ENCODE data around the gene DMRTC2. TPM values are rescaled to one million over a fixed set of nuclear protein-coding genes. Genes with fewer than 3 reads are reported as not detected.

The DMRTC2 gene
- polyA plus RNA-seq, 1 experiment: not detected

GRCh38 chr19:41862445-41862986 lies 17.7 kb downstream of the DMRTC2 start:
- TF ChIP-seq CTCF (IDR thresholded peaks at IDR 0.05; ENCODE audit: low read depth, low read length): no peak
- ChIA-PET CTCF (interaction anchor here (0.7 kb wide), 1 partner anchor 109 kb away, joined by 4 read pairs; no protein-coding TSS in a partner anchor), POLR2A (interaction anchor here (1.1 kb wide), 1 partner anchor 11 kb away, joined by 6 read pairs; no protein-coding TSS in a partner anchor)
- Histone ChIP-seq H3K27ac (ENCODE audit: low read depth, low read length) (no peak overlapping the region), H3K9me3 (ENCODE audit: control insufficient read depth, insufficient read depth, low read length) (no peaks in the 10 kb centered on the region), H3K4me3 (ENCODE audit: low read depth, low read length) (peak overlapping the region; percentile 99), H3K27me3 (ENCODE audit: control insufficient read depth, insufficient read depth, low read length) (no peaks in the 10 kb centered on the region)
- no peak for DNase-seq (ENCODE audit: low read depth, low spot score)

GRCh38 chr19:41863209-41863931 lies 18.5 kb downstream of the DMRTC2 start:
- Histone ChIP-seq H3K27me3 (ENCODE audit: control insufficient read depth, insufficient read depth, low read length) (no peaks in the 10 kb centered on the region), H3K4me3 (ENCODE audit: low read depth, low read length) (no peak overlapping the region), H3K9me3 (ENCODE audit: control insufficient read depth, insufficient read depth, low read length) (no peaks in the 10 kb centered on the region), H3K27ac (ENCODE audit: low read depth, low read length) (peak overlapping the region; percentile 21)
- no peak for DNase-seq (ENCODE audit: low read depth, low spot score)
- ChIA-PET CTCF (interaction anchor here (1.0 kb wide), 1 partner anchor 10 kb away, joined by 3 read pairs; no protein-coding TSS in a partner anchor), POLR2A (interaction anchor here (1.1 kb wide), 1 partner anchor 10 kb away, joined by 6 read pairs; no protein-coding TSS in a partner anchor)
- no peak for TF ChIP-seq CTCF (IDR thresholded peaks at IDR 0.05; ENCODE audit: low read depth, low read length)

- CTCF ChIA-PET: no interaction called here
- POLR2A ChIA-PET: interaction anchor here (0.7 kb wide), 1 partner anchor 22 kb away, joined by 5 read pairs; no protein-coding TSS in a partner anchor
- no peak for TF ChIP-seq CTCF (IDR thresholded peaks at IDR 0.05; ENCODE audit: low read depth, low read length)
- Histone ChIP-seq H3K27me3 (ENCODE audit: control insufficient read depth, insufficient read depth, low read length) (no peaks in the 10 kb centered on the region), H3K27ac (ENCODE audit: low read depth, low read length) (peak overlapping the region; percentile 21), H3K9me3 (ENCODE audit: control insufficient read depth, insufficient read depth, low read length) (no peaks in the 10 kb centered on the region), H3K4me3 (ENCODE audit: low read depth, low read length) (no peak overlapping the region)
- DNase-seq (ENCODE audit: low read depth, low spot score): no peak
These were observed 19.5 kb downstream of the DMRTC2 start for GRCh38 chr19:41864374-41864773.

- DNase-seq (ENCODE audit: low read depth, low spot score): no peak
- Histone ChIP-seq H3K27me3 (ENCODE audit: control insufficient read depth, insufficient read depth, low read length) (no peaks in the 10 kb centered on the region), H3K27ac (ENCODE audit: low read depth, low read length) (peak overlapping the region; percentile 47), H3K4me3 (ENCODE audit: low read depth, low read length) (no peak overlapping the region), H3K9me3 (ENCODE audit: control insufficient read depth, insufficient read depth, low read length) (no peaks in the 10 kb centered on the region)
- TF ChIP-seq CTCF (IDR thresholded peaks at IDR 0.05; ENCODE audit: low read depth, low read length): no peak
- POLR2A ChIA-PET: interaction anchor here (1.0 kb wide), 1 partner anchor 18 kb away, joined by 5 read pairs; no protein-coding TSS in a partner anchor
- CTCF ChIA-PET: no interaction called here
These were observed 21.4 kb downstream of the DMRTC2 start for GRCh38 chr19:41866284-41866683.
